Astrocyte (in vitro differentiated cells and primary cell): Measurements from ENCODE around the gene PTPRT.

ENCODE experiments used
- EZH2 ChIP-seq: IDR thresholded peaks from 2 replicates; pipeline ENCODE4 v1.6.1; 2012; ENCODE audit warnings: mild to moderate bottlenecking, low read length, inconsistent platforms; ENCODE audit not compliant: insufficient read depth
- TF ChIP-seq, protein P1 (sequence below): IDR thresholded peaks from 2 replicates; pipeline ENCODE4 v1.5.1; 2011; ENCODE audit warnings: low read depth, mild to moderate bottlenecking, inconsistent platforms, low read length, moderate library complexity; ENCODE audit not compliant: insufficient read depth

DNA sequence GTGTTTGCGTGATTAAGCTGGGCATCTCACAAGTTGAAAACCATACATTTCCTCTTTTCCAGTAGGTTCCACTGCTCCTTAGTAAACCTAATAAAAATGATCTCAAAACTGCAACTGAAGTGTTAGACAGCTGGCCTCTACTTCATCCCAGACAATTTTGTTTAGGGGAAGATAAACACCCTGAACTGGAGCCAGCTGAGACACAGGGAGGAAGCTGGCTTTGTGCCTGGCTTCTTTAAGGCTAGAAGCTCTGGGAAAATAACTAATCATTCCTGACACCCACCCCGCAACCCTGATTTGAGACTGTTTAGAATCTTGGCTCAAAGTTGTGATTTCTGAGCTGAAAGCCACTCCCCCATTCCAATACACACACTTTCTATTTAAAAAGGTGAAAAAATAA lies 11.6 kb downstream of the PTPRT start:
- TF ChIP-seq, protein P1, sequence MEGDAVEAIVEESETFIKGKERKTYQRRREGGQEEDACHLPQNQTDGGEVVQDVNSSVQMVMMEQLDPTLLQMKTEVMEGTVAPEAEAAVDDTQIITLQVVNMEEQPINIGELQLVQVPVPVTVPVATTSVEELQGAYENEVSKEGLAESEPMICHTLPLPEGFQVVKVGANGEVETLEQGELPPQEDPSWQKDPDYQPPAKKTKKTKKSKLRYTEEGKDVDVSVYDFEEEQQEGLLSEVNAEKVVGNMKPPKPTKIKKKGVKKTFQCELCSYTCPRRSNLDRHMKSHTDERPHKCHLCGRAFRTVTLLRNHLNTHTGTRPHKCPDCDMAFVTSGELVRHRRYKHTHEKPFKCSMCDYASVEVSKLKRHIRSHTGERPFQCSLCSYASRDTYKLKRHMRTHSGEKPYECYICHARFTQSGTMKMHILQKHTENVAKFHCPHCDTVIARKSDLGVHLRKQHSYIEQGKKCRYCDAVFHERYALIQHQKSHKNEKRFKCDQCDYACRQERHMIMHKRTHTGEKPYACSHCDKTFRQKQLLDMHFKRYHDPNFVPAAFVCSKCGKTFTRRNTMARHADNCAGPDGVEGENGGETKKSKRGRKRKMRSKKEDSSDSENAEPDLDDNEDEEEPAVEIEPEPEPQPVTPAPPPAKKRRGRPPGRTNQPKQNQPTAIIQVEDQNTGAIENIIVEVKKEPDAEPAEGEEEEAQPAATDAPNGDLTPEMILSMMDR: no peak
- no peak for TF ChIP-seq EZH2
